Activated CD8-positive, alpha-beta T cell treated with anti-CD3 and anti-CD28 coated beads for 36 hours (primary cell): ENCODE results near the gene LPP. TPM values are rescaled to one million over a fixed set of nuclear protein-coding genes. Genes with fewer than 3 reads are reported as not detected.

Source experiments
- ATAC-seq: fragments of 200-7000 bp; cut with Tn5 transposase; one replicate; pipeline ENCODE4 v1.10.0; 2021; ENCODE audit warnings: mild to moderate bottlenecking, moderate library complexity
- CTCF ChIA-PET: fragments of 350-600 bp; sonication (Branson Sonifier 250); formaldehyde crosslinking; loops from one replicate; lab custom pipeline; 2021; ENCODE audit warnings: antibody characterized with exemption; lab: Charles Lee
- POLR2A ChIA-PET: fragments of 350-600 bp; sonication (Branson Sonifier 250); formaldehyde crosslinking; loops from one replicate; lab custom pipeline; 2021; ENCODE audit warnings: antibody characterized with exemption; lab: Charles Lee
- DNase-seq: peaks from one replicate; pipeline ENCODE4 v3.0.0-alpha.2; 2020
- H3K27ac Mint-ChIP-seq: one replicate; pipeline ENCODE4 v1.8.0; 2021; ENCODE audit warnings: mild to moderate bottlenecking, mixed read lengths
- H3K27me3 Mint-ChIP-seq: one replicate; pipeline ENCODE4 v1.8.0; 2021; ENCODE audit warnings: mixed read lengths
- H3K36me3 Mint-ChIP-seq: one replicate; pipeline ENCODE4 v1.8.0; 2021; ENCODE audit warnings: low read depth, mixed read lengths
- H3K4me1 Mint-ChIP-seq: one replicate; pipeline ENCODE4 v1.8.0; 2021; ENCODE audit warnings: low read depth, mixed read lengths
- H3K4me3 Mint-ChIP-seq: one replicate; pipeline ENCODE4 v1.8.0; 2021; ENCODE audit warnings: mild to moderate bottlenecking, moderate library complexity, mixed read lengths
- H3K9me3 Mint-ChIP-seq: one replicate; pipeline ENCODE4 v1.8.0; 2021; ENCODE audit warnings: mixed read lengths
- intact Hi-C: fragments of 100-400 bp; cut with micrococcal nuclease; formaldehyde crosslinking; loops from one replicate; pipeline ENCODE4 v1.10.0; 2022
- total RNA-seq, 2 experiments: library from RNA; stranded (reverse); gene quantifications; one replicate each; pipeline ENCODE4 v1.2.3, GENCODE V29; 2021
- TF ChIP-seq, protein P1 (sequence below): fragments of 200-600 bp; IDR thresholded peaks from one replicate; pipeline ENCODE4 v1.8.0; 2022; ENCODE audit warnings: antibody characterized with exemption, mild to moderate bottlenecking

Gene LPP
- total RNA-seq, 2 experiments from 2014 or later = 16.4 to 22.6 TPM

DNA sequence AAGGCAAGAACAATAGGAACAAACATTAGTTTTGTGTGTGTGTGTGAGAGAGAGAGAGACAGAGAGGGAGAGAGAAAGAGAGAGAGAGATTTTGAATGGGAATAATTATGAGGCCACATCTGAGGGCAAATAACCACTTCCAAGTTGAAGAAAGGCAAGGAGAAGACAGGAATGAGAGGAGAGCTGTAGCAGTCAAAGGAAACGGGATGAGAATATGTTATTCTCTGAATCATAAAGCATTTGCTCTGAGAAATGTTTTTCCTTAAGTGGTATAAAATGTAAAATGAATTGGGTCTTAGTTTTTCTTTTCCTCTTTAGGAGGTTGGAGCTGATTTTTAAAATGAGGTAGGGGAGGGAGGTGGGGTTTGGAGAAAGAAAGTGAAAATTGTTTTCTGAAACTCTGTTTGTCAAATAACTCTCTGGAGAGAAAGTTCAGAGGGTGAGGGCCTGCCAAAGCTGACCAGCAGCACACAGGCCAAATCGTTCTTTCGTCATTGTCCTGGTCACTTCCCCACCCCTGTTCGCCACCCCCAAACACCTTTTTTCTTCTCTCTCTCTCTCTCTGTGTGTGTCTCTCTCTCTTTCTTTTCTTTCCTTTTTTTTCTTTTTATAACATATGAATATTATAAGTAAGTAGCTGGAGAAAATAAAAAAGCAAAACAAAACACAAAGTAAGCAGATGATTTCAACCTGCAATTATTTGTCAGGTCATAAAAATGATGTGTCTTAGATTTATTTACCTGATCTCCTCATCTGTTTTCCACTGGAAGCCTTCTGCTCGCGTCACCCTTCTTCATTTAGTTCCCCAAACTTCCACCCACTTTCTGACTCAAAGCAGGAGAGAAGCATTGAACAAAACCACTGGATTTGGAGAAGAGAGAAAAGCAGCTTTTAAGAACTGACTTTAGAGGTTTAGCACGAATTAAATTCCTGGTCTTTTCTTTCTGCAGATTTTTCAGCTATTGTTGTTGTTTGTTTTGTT lies 110.6 kb downstream of the LPP start:
- H3K36me3 Mint-ChIP-seq = no peaks in the 10 kb centered on the region
- H3K27ac Mint-ChIP-seq = no peak overlapping the region
- H3K27me3 Mint-ChIP-seq = no peaks in the 10 kb centered on the region
- no peaks in the 10 kb centered on the region for H3K9me3 Mint-ChIP-seq
- POLR2A ChIA-PET = interaction anchor here (1.1 to 1.5 kb wide), 2 partner anchors 8 to 10 kb away, joined by 3 to 4 read pairs; no protein-coding TSS in a partner anchor
- intact Hi-C loops = no loop called here
- peaks cover 2% of the 10 kb centered on the region for H3K4me1 Mint-ChIP-seq
- TF ChIP-seq, protein P1, sequence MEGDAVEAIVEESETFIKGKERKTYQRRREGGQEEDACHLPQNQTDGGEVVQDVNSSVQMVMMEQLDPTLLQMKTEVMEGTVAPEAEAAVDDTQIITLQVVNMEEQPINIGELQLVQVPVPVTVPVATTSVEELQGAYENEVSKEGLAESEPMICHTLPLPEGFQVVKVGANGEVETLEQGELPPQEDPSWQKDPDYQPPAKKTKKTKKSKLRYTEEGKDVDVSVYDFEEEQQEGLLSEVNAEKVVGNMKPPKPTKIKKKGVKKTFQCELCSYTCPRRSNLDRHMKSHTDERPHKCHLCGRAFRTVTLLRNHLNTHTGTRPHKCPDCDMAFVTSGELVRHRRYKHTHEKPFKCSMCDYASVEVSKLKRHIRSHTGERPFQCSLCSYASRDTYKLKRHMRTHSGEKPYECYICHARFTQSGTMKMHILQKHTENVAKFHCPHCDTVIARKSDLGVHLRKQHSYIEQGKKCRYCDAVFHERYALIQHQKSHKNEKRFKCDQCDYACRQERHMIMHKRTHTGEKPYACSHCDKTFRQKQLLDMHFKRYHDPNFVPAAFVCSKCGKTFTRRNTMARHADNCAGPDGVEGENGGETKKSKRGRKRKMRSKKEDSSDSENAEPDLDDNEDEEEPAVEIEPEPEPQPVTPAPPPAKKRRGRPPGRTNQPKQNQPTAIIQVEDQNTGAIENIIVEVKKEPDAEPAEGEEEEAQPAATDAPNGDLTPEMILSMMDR = no peak
- DNase-seq (no peak), ATAC-seq (no peak)
- H3K4me3 Mint-ChIP-seq = no peak overlapping the region
- CTCF ChIA-PET = interaction anchor here (0.7 to 1.1 kb wide), 3 partner anchors 10 to 20 kb away, joined by 3 to 4 read pairs (median 3); no protein-coding TSS in a partner anchor

DNA sequence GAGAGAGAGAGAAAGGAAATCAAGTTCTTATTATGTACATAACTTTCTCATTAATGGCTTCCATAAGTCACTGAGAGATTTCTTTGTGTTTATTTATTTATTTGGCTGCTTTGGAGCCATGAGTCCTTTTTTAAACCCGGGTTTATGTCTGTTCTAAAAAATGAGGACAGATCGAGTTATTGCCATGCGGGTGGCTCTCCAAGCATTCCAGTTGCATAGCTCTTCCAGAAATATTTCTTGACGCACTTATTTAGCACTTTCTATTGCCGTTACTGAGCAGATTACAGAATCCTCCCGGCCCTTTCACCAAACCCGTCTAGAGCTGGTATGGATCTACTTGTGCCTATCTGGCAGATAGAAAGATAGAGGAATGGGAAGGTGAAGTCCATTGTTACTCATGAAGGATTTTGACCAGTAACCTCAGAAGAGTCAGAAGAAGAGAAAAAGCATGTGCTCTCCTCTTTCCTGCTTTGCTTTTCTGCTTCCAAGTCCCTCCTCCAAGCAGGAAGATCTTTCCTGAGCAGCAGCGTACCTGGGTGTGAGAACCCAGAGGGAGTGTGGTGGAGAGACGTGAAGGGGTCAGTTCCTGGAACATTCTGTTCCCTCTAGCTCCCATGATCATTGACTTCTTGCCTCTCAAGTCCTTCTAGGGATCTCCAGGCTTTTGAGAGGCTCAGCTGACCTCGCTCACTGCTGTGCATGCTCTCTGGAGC lies 112.8 kb downstream of the LPP start:
- TF ChIP-seq, protein P1 = no peak
- ChIA-PET POLR2A (no interaction called here), CTCF (no interaction called here)
- H3K36me3 Mint-ChIP-seq = peaks cover 3% of the 10 kb centered on the region
- DNase-seq (no peak), ATAC-seq (no peak)
- no peaks in the 10 kb centered on the region for H3K9me3 Mint-ChIP-seq
- no peaks in the 10 kb centered on the region for H3K27me3 Mint-ChIP-seq
- no peak overlapping the region for H3K27ac Mint-ChIP-seq
- peaks cover 2% of the 10 kb centered on the region for H3K4me1 Mint-ChIP-seq
- intact Hi-C loops = no loop called here
- H3K4me3 Mint-ChIP-seq = no peak overlapping the region

DNA sequence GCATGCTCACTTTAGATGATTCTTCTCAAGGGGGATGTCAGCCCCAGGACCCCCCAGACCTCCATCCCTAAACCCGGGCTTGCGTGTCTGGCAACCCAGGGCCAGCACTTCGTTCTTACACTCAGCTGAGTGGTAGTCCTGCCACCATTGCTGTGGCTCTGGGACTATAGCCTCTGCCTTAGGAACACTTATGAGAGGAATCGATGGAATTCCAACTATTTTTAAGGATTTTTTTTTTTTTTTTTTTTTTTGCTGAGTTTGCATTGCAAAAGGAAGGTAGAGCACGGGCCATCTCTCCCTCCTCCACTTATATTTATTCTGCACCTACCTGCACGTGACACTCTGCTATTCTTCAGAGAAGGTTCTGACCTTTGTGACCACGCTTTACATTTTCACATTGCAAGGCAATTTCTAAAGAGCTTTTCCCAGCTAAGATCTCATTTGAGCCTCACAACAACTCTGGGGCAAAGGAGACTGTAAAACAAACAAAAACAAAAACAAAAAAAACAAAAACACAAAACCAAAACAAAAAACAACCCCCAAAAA lies 113.9 kb downstream of the LPP start:
- TF ChIP-seq, protein P1 = no peak
- ATAC-seq (no peak), DNase-seq (no peak)
- H3K9me3 Mint-ChIP-seq = no peaks in the 10 kb centered on the region
- H3K4me1 Mint-ChIP-seq = peaks cover 11% of the 10 kb centered on the region
- H3K36me3 Mint-ChIP-seq = peaks cover 6% of the 10 kb centered on the region
- H3K4me3 Mint-ChIP-seq = no peak overlapping the region
- ChIA-PET POLR2A (interaction anchor here (1.1 kb wide), 1 partner anchor 14 kb away, joined by 3 read pairs; no protein-coding TSS in a partner anchor), CTCF (interaction anchor here (0.9 kb wide), 1 partner anchor 10 kb away, joined by 3 read pairs; no protein-coding TSS in a partner anchor)
- intact Hi-C loops = no loop called here
- H3K27ac Mint-ChIP-seq = no peak overlapping the region
- no peaks in the 10 kb centered on the region for H3K27me3 Mint-ChIP-seq

DNA sequence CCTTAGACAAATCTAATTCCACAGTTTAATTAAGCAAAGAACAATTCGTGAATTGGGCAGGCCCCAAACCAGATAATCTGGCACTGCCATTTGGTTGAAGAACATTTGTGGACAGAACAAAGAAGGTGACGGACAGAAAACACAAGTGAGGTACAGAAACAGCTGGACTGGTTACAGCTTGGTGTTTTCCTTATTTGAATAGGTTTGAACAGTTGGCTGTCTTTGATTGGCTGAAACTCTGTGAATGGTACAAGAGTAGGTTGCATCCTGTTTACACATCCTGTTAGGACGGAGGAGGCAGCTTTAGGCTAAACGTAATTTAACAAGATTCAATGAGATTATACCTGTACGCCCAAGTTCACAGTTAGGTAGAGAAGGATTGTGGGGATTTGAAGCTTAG lies 114.4 kb downstream of the LPP start:
- intact Hi-C loops = no loop called here
- ChIA-PET POLR2A (interaction anchor here (0.5 to 1.1 kb wide), 2 partner anchors 15 to 388 kb away, joined by 3 to 4 read pairs; no protein-coding TSS in a partner anchor), CTCF (interaction anchor here (0.9 kb wide), 1 partner anchor 10 kb away, joined by 3 read pairs; no protein-coding TSS in a partner anchor)
- Mint-ChIP-seq H3K4me3 (no peak overlapping the region), H3K27me3 (no peaks in the 10 kb centered on the region), H3K36me3 (peaks cover 9% of the 10 kb centered on the region), H3K27ac (no peak overlapping the region), H3K4me1 (peaks cover 14% of the 10 kb centered on the region), H3K9me3 (no peaks in the 10 kb centered on the region)
- ATAC-seq = no peak
- TF ChIP-seq, protein P1 = no peak
- DNase-seq = no peak
